ENCODE measurements around the gene GDA.

Gene GDA

GRCh38 chr9:72200452-72200851, 51.2 kb downstream of the GDA start:
- DNase-seq (ENCODE audit: low read depth in 1 of 2, low spot score in 1 of 2) = no peak
- in situ Hi-C loops (cut with HindIII; ENCODE audit: low pct_unique_long_range_greater_than_20kb, low sequenced_read_pairs) = no loop called here

GRCh38 chr9:72202009-72202408, 52.8 kb downstream of the GDA start:
- DNase-seq (ENCODE audit: low read depth in 1 of 2, low spot score in 1 of 2) = no peak
- in situ Hi-C loops (cut with HindIII; ENCODE audit: low pct_unique_long_range_greater_than_20kb, low sequenced_read_pairs) = no loop called here
- TF ChIP-seq JUND (IDR thresholded peaks at IDR 0.05; ENCODE audit: low read depth) = no peak

More at GRCh38 chr9:72200452-72200851, 51.2 kb downstream of the GDA start:
- TF ChIP-seq JUND (IDR thresholded peaks at IDR 0.05; ENCODE audit: low read depth) = no peak

- in situ Hi-C loops (cut with HindIII; ENCODE audit: low pct_unique_long_range_greater_than_20kb, low sequenced_read_pairs) = no loop called here
- peak; percentile 31 to 64 for DNase-seq (ENCODE audit: low read depth in 1 of 2, low spot score in 1 of 2)
- no peak for TF ChIP-seq JUND (IDR thresholded peaks at IDR 0.05; ENCODE audit: low read depth)
Measured at GRCh38 chr9:72203205-72203803, 54.1 kb downstream of the GDA start.

GRCh38 chr9:72204062-72204461, 54.8 kb downstream of the GDA start:
- no peak for TF ChIP-seq JUND (IDR thresholded peaks at IDR 0.05; ENCODE audit: low read depth)
- in situ Hi-C loops (cut with HindIII; ENCODE audit: low pct_unique_long_range_greater_than_20kb, low sequenced_read_pairs) = no loop called here
- DNase-seq (ENCODE audit: low read depth in 1 of 2, low spot score in 1 of 2) = no peak

GRCh38 chr9:72205513-72205912, 56.3 kb downstream of the GDA start:
- no peak for TF ChIP-seq JUND (IDR thresholded peaks at IDR 0.05; ENCODE audit: low read depth)
- in situ Hi-C loops (cut with HindIII; ENCODE audit: low pct_unique_long_range_greater_than_20kb, low sequenced_read_pairs) = no loop called here
- DNase-seq (ENCODE audit: low read depth in 1 of 2, low spot score in 1 of 2) = no peak

GRCh38 chr9:72207278-72207677, 58.0 kb downstream of the GDA start:
- no peak for DNase-seq (ENCODE audit: low read depth in 1 of 2, low spot score in 1 of 2)
- in situ Hi-C loops (cut with HindIII; ENCODE audit: low pct_unique_long_range_greater_than_20kb, low sequenced_read_pairs) = no loop called here
- no peak for TF ChIP-seq JUND (IDR thresholded peaks at IDR 0.05; ENCODE audit: low read depth)

- peak in 1 of 2 experiments; percentile 4 for DNase-seq (ENCODE audit: low read depth in 1 of 2, low spot score in 1 of 2)
- no peak for TF ChIP-seq JUND (IDR thresholded peaks at IDR 0.05; ENCODE audit: low read depth)
- in situ Hi-C loops (cut with HindIII; ENCODE audit: low pct_unique_long_range_greater_than_20kb, low sequenced_read_pairs) = no loop called here
Measured at GRCh38 chr9:72210522-72210921, 61.3 kb downstream of the GDA start.

GRCh38 chr9:72211047-72211446, 61.8 kb downstream of the GDA start:
- in situ Hi-C loops (cut with HindIII; ENCODE audit: low pct_unique_long_range_greater_than_20kb, low sequenced_read_pairs) = no loop called here
- no peak for DNase-seq (ENCODE audit: low read depth in 1 of 2, low spot score in 1 of 2)
- TF ChIP-seq JUND (IDR thresholded peaks at IDR 0.05; ENCODE audit: low read depth) = no peak

- no peak for TF ChIP-seq JUND (IDR thresholded peaks at IDR 0.05; ENCODE audit: low read depth)
- no peak for DNase-seq (ENCODE audit: low read depth in 1 of 2, low spot score in 1 of 2)
- in situ Hi-C loops (cut with HindIII; ENCODE audit: low pct_unique_long_range_greater_than_20kb, low sequenced_read_pairs) = no loop called here
Measured at GRCh38 chr9:72213906-72214305, 64.7 kb downstream of the GDA start.

GRCh38 chr9:72217306-72217842, 68.1 kb downstream of the GDA start:
- DNase-seq (ENCODE audit: low read depth in 1 of 2, low spot score in 1 of 2) = peak in 1 of 2 experiments; percentile 11
- TF ChIP-seq JUND (IDR thresholded peaks at IDR 0.05; ENCODE audit: low read depth) = no peak
- in situ Hi-C loops (cut with HindIII; ENCODE audit: low pct_unique_long_range_greater_than_20kb, low sequenced_read_pairs) = no loop called here

DNA sequence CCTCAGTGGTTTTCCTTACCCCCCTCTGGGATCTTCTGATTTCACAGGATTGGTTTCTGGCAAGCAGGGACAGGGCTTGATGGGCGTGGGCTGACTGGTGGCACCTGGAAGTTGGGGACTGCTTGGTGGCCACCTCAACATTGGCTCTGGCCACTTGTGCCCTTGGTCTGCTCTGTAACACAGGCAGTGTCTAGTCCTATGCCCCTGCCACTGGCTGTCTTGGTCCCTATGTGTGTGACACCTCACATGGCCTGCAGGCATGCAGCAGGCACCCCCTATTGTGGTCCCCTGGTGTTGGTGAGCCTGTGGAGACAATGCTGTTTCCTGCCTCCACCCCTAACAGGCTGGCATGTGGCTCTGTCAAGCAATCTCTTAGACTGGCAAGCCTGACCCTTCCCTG, 71.3 kb downstream of the GDA start:
- in situ Hi-C loops (cut with HindIII; ENCODE audit: low pct_unique_long_range_greater_than_20kb, low sequenced_read_pairs) = no loop called here
- TF ChIP-seq JUND (IDR thresholded peaks at IDR 0.05; ENCODE audit: low read depth) = no peak
- no peak for DNase-seq (ENCODE audit: low read depth in 1 of 2, low spot score in 1 of 2)

GRCh38 chr9:72226146-72226812, 77.0 kb downstream of the GDA start:
- in situ Hi-C loops (cut with HindIII; ENCODE audit: low pct_unique_long_range_greater_than_20kb, low sequenced_read_pairs) = no loop called here
- TF ChIP-seq JUND (IDR thresholded peaks at IDR 0.05; ENCODE audit: low read depth) = no peak

DNA sequence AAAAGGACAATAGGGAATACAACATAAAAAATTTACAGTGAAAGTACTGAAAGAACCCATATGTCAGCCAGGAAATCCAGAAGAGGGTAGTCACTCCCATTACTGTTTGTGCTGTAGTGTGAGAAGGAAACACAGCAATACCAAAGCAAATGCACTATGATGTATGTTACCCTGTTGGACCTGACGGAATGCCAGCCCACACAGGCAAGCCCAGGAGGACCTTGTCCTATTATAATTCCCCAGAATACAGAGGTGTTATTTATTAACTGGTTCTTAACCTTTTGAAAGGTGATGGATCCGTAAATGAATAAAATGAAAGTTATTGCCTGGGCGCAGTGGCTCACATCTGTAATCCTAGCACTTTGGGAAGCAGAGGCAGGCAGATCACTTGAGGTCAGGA, 79.0 kb downstream of the GDA start:
- TF ChIP-seq JUND (IDR thresholded peaks at IDR 0.05; ENCODE audit: low read depth) = no peak
- in situ Hi-C loops (cut with HindIII; ENCODE audit: low pct_unique_long_range_greater_than_20kb, low sequenced_read_pairs) = no loop called here
- DNase-seq (ENCODE audit: low read depth in 1 of 2, low spot score in 1 of 2) = no peak

More at GRCh38 chr9:72226146-72226812, 77.0 kb downstream of the GDA start:
- no peak for DNase-seq (ENCODE audit: low read depth in 1 of 2, low spot score in 1 of 2)

Data from T47D (cell line).